BE2C (cell line): ENCODE data around the gene SLC9C2.
A peak's percentile ranks its signal among the peaks of the same experiment; 100 is the strongest.

Source experiments
- DNase-seq: peaks from one replicate; pipeline ENCODE4 v3.0.0-alpha.2; 2020
- H3K27me3 ChIP-seq: fragments of 250-450 bp; sonication (Bioruptor Pico); 2 replicates; pipeline ENCODE4 v1.5.1; 2020; ENCODE audit warnings: mild to moderate bottlenecking
- H3K36me3 ChIP-seq: fragments of 250-450 bp; sonication (Bioruptor Pico); 2 replicates; pipeline ENCODE4 v1.5.1; 2020; ENCODE audit warnings: mild to moderate bottlenecking
- H3K4me1 ChIP-seq: fragments of 250-450 bp; sonication (Bioruptor Pico); 2 replicates; pipeline ENCODE4 v1.5.1; 2020
- H3K4me3 ChIP-seq: 2 replicates; pipeline ENCODE4 v1.5.1; 2011; ENCODE audit warnings: low read depth, low read length
- H3K9me3 ChIP-seq: fragments of 250-450 bp; sonication (Bioruptor Pico); 2 replicates; pipeline ENCODE4 v1.5.1; 2020
- CTCF ChIP-seq: IDR thresholded peaks from 2 replicates; pipeline ENCODE4 v1.5.1; 2012; ENCODE audit warnings: mild to moderate bottlenecking, low read depth, low read length

Gene SLC9C2

GRCh38 chr1:173562813-173563212 lies 40.1 kb downstream of the SLC9C2 start:
- no peaks in the 10 kb centered on the region for H3K27me3 ChIP-seq
- no peaks in the 10 kb centered on the region for H3K36me3 ChIP-seq
- TF ChIP-seq CTCF: no peak
- no peak overlapping the region for H3K4me3 ChIP-seq
- H3K9me3 ChIP-seq: no peaks in the 10 kb centered on the region
- H3K4me1 ChIP-seq: no peaks in the 10 kb centered on the region
- no peak for DNase-seq

DNA sequence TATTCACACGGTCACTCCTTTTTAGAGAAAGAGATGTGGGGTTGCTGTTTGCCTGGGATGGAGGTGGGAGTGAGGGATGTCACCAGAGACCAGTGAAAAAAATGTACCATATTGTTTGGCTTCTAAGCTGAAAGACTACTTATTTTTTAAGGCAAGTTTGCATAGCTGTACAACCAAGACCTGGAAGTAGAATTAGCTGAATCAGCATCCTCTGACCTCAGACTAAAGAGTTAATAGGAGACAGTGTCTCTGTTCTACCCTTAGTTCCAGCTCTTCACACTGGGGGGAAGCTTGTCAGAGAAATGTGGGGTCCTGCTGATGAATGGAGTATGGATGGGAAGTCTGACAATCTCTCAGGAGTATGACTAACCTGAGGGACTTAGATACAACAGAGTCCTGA lies 41.6 kb downstream of the SLC9C2 start:
- H3K36me3 ChIP-seq: no peaks in the 10 kb centered on the region
- H3K4me1 ChIP-seq: no peaks in the 10 kb centered on the region
- no peak for DNase-seq
- H3K4me3 ChIP-seq: no peak overlapping the region
- TF ChIP-seq CTCF: no peak
- no peaks in the 10 kb centered on the region for H3K27me3 ChIP-seq
- no peaks in the 10 kb centered on the region for H3K9me3 ChIP-seq

GRCh38 chr1:173560285-173560880 lies 42.5 kb downstream of the SLC9C2 start:
- Histone ChIP-seq H3K4me1 (no peaks in the 10 kb centered on the region), H3K27me3 (no peaks in the 10 kb centered on the region), H3K4me3 (no peak overlapping the region), H3K36me3 (no peaks in the 10 kb centered on the region), H3K9me3 (no peaks in the 10 kb centered on the region)
- DNase-seq: no peak
- TF ChIP-seq CTCF: no peak

DNA sequence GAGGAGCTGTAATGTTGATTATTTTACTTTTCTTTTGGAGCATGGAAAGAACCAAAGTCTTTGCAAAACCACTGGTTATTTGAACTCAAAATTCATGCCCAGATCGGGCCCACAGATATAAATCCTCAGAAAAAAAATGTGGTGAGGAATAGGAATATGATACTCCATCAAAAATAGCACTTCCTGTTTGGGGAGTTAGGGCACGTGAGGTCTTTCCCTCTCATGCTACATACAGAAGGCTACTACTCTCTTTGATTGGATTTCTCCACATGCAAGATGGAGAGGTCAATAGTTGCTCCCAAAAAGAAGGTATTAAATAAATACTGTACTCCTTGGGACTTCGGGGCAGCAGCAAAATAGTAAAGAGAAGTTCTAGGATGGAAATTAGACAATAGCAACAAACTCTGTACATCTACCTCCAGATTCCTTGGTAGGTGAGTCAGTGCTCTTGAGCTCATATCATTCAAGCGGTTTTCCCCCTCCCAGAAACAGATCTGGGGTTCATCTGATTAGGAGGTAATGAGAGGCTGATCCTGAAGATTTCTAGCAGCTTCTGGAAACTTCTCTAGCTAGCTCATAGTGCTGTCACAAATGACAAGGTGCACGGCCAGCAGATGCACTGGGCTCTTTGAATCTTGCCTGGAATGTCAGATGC lies 47.1 kb downstream of the SLC9C2 start:
- Histone ChIP-seq H3K27me3 (no peaks in the 10 kb centered on the region), H3K36me3 (no peaks in the 10 kb centered on the region), H3K4me3 (no peak overlapping the region), H3K9me3 (no peaks in the 10 kb centered on the region), H3K4me1 (no peaks in the 10 kb centered on the region)
- TF ChIP-seq CTCF: no peak
- no peak for DNase-seq

DNA sequence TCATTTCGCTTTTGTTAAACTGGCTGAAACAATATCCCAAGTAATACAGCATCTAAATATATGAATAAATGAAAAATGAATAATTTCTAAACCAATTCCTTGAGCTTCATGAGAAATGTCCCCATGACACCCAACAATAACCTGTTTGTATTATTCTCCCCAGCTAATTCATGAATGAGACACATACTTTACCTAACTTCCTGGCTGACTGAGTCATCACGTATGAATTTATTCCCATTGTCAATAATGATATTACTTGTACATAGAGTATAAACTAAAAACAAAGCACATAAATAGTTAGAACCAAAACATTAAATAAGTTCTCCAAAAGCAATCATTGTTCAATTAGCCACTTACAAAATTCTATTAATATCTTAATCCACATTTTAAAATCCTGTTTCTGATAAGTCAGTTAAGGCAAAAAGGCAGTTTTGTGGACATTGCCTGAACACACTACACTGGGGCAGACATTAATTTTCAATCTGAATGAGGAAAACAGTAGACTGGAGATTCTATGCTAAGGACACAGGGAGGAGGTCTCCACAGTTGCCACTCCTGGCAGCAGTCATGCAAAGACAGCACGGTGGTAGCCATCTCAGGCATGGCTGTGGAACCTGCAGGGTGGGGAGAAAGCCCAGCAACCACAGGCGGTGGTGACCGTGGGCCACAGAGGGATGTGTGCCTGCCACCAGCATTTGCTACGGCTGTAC lies 48.2 kb downstream of the SLC9C2 start:
- H3K4me3 ChIP-seq: no peak overlapping the region
- H3K27me3 ChIP-seq: no peaks in the 10 kb centered on the region
- no peak for TF ChIP-seq CTCF
- no peaks in the 10 kb centered on the region for H3K4me1 ChIP-seq
- no peak for DNase-seq
- no peaks in the 10 kb centered on the region for H3K9me3 ChIP-seq
- no peaks in the 10 kb centered on the region for H3K36me3 ChIP-seq

GRCh38 chr1:173554089-173554488 lies 48.8 kb downstream of the SLC9C2 start:
- no peak for TF ChIP-seq CTCF
- DNase-seq: peak; percentile 13
- H3K4me1 ChIP-seq: no peaks in the 10 kb centered on the region

More at GRCh38 chr1:173554089-173554488, 48.8 kb downstream of the SLC9C2 start:
- Histone ChIP-seq H3K27me3 (peaks cover 4% of the 10 kb centered on the region; the same call in 1 of the 2 replicates), H3K4me3 (no peak overlapping the region), H3K36me3 (no peaks in the 10 kb centered on the region), H3K9me3 (no peaks in the 10 kb centered on the region)
